ENCODE results near the gene GNG14.

Gene GNG14

GRCh38 chr19:12705654-12706331 is 18.0 kb downstream of the GNG14 start:
- ATAC-seq (ENCODE audit: insufficient read depth, low read depth) (no peak), DNase-seq (no peak)
- Histone ChIP-seq H3K27ac (ENCODE audit: low read length) (no peak overlapping the region), H3K4me2 (ENCODE audit: insufficient read depth, low read length) (no peak overlapping the region), H3K4me1 (ENCODE audit: insufficient read depth, low read length) (no peaks in the 10 kb centered on the region), H4K20me1 (ENCODE audit: insufficient read depth, low read length) (peaks cover 26% of the 10 kb centered on the region), H3K9me3 (ENCODE audit: insufficient read depth, low read length, severe bottlenecking) (no peaks in the 10 kb centered on the region), H3K36me3 (ENCODE audit: insufficient read depth, low read length) (peaks cover 94% of the 10 kb centered on the region), H3K79me2 (ENCODE audit: insufficient read depth, low read length) (no peaks in the 10 kb centered on the region), H3K27me3 (ENCODE audit: insufficient read depth, low read length, poor library complexity) (no peaks in the 10 kb centered on the region), H3K9ac (ENCODE audit: low read depth, low read length) (no peak overlapping the region), H3K4me3 (ENCODE audit: low read depth in 1 of 2, low read length in 2 of 2) (no peak overlapping the region), H2AFZ (ENCODE audit: low read depth, low read length) (no peak overlapping the region)
- TF ChIP-seq CTCF (IDR thresholded peaks at IDR 0.05; ENCODE audit: borderline replicate concordance, extremely low read depth, low read length, poor library complexity, severe bottlenecking) (no peak), EZH2 (IDR thresholded peaks at IDR 0.05; ENCODE audit: borderline replicate concordance, low read depth, low read length, severe bottlenecking) (no peak)

GRCh38 chr19:12706332-12706718 is 18.5 kb downstream of the GNG14 start:
- no peaks in the 10 kb centered on the region for H3K27me3 ChIP-seq (ENCODE audit: insufficient read depth, low read length, poor library complexity)
- no peak for DNase-seq
- no peak overlapping the region for H3K27ac ChIP-seq (ENCODE audit: low read length)
- H3K79me2 ChIP-seq (ENCODE audit: insufficient read depth, low read length), result no peaks in the 10 kb centered on the region
- ATAC-seq (ENCODE audit: insufficient read depth, low read depth), result no peak
- no peak for TF ChIP-seq CTCF (IDR thresholded peaks at IDR 0.05; ENCODE audit: borderline replicate concordance, extremely low read depth, low read length, poor library complexity, severe bottlenecking)
- TF ChIP-seq EZH2 (IDR thresholded peaks at IDR 0.05; ENCODE audit: borderline replicate concordance, low read depth, low read length, severe bottlenecking), result no peak
- no peak overlapping the region for H3K4me2 ChIP-seq (ENCODE audit: insufficient read depth, low read length)
- no peaks in the 10 kb centered on the region for H3K9me3 ChIP-seq (ENCODE audit: insufficient read depth, low read length, severe bottlenecking)
- no peak overlapping the region for H3K4me3 ChIP-seq (ENCODE audit: low read depth in 1 of 2, low read length in 2 of 2)
- no peaks in the 10 kb centered on the region for H3K4me1 ChIP-seq (ENCODE audit: insufficient read depth, low read length)
- H3K9ac ChIP-seq (ENCODE audit: low read depth, low read length), result no peak overlapping the region
- peaks cover 93% of the 10 kb centered on the region for H3K36me3 ChIP-seq (ENCODE audit: insufficient read depth, low read length)
- peaks cover 25% of the 10 kb centered on the region for H4K20me1 ChIP-seq (ENCODE audit: insufficient read depth, low read length)
- H2AFZ ChIP-seq (ENCODE audit: low read depth, low read length), result no peak overlapping the region

- DNase-seq (no peak), ATAC-seq (ENCODE audit: insufficient read depth, low read depth) (no peak)
- Histone ChIP-seq H3K36me3 (ENCODE audit: insufficient read depth, low read length) (peaks cover 89% of the 10 kb centered on the region), H3K27ac (ENCODE audit: low read length) (no peak overlapping the region), H4K20me1 (ENCODE audit: insufficient read depth, low read length) (peaks cover 24% of the 10 kb centered on the region), H3K4me2 (ENCODE audit: insufficient read depth, low read length) (no peak overlapping the region), H3K9ac (ENCODE audit: low read depth, low read length) (no peak overlapping the region), H3K9me3 (ENCODE audit: insufficient read depth, low read length, severe bottlenecking) (no peaks in the 10 kb centered on the region), H3K4me1 (ENCODE audit: insufficient read depth, low read length) (no peaks in the 10 kb centered on the region), H2AFZ (ENCODE audit: low read depth, low read length) (no peak overlapping the region), H3K27me3 (ENCODE audit: insufficient read depth, low read length, poor library complexity) (no peaks in the 10 kb centered on the region), H3K79me2 (ENCODE audit: insufficient read depth, low read length) (peaks cover 6% of the 10 kb centered on the region; the same call in 1 of the 2 replicates), H3K4me3 (ENCODE audit: low read depth in 1 of 2, low read length in 2 of 2) (no peak overlapping the region)
- TF ChIP-seq CTCF (IDR thresholded peaks at IDR 0.05; ENCODE audit: borderline replicate concordance, extremely low read depth, low read length, poor library complexity, severe bottlenecking) (no peak), EZH2 (IDR thresholded peaks at IDR 0.05; ENCODE audit: borderline replicate concordance, low read depth, low read length, severe bottlenecking) (no peak)
Measured at GRCh38 chr19:12708641-12709040, 20.8 kb downstream of the GNG14 start.
